ENCODE data around the gene PEAR1.
A peak's percentile ranks its signal among the peaks of the same experiment; 100 is the strongest.

The PEAR1 gene

GRCh38 chr1:156858959-156859522 is 34.5 kb upstream of the PEAR1 start, which contains the start of gene INSRR:
INSRR (minus strand) TSS chr1:156859117; CDS start chr1:156858621, 496 bp downstream.
- Histone ChIP-seq H3K18ac (ENCODE audit: low read length) (no peak within 1 kb of the TSS), H4K8ac (ENCODE audit: low read depth, low read length) (no peak within 1 kb of the TSS), H3K27ac (ENCODE audit: low read depth, low read length) (no peak within 1 kb of the TSS), H3K4me2 (ENCODE audit: low read length) (peak within 1 kb of the TSS; percentile 52), H3K23ac (ENCODE audit: low read length) (no peak within 1 kb of the TSS), H4K91ac (ENCODE audit: low read depth, low read length) (no peak within 1 kb of the TSS), H3K4me3 (ENCODE audit: low read depth, low read length) (no peak within 1 kb of the TSS), H3K9ac (ENCODE audit: low read length) (no peak within 1 kb of the TSS), H2BK120ac (ENCODE audit: insufficient read depth, low read length, poor library complexity) (no peak within 1 kb of the TSS), H3K14ac (ENCODE audit: low read length) (no peak within 1 kb of the TSS), H3K4ac (ENCODE audit: low read depth, low read length) (no peak within 1 kb of the TSS), H2AK5ac (ENCODE audit: low read length) (no peak within 1 kb of the TSS), H2AFZ (ENCODE audit: insufficient read depth, low read length, poor library complexity) (no peak within 1 kb of the TSS), H3K79me1 (ENCODE audit: low read length) (no peaks in the 10 kb centered on the region), H3K36me3 (ENCODE audit: control insufficient read depth in 1 of 2, insufficient read depth in 2 of 2, low read length in 2 of 2) (no peaks in the 10 kb centered on the region), H2BK5ac (ENCODE audit: low read depth, low read length, poor library complexity) (no peak within 1 kb of the TSS), H4K12ac (ENCODE audit: low read depth, low read length) (no peak within 1 kb of the TSS), H3K79me2 (ENCODE audit: control insufficient read depth, insufficient read depth, low read length, poor library complexity) (no peaks in the 10 kb centered on the region), H3K27me3 (ENCODE audit: insufficient read depth, low read length) (peaks cover 56% of the 10 kb centered on the region), H2BK12ac (ENCODE audit: low read length) (no peak within 1 kb of the TSS), H3K9me3 (ENCODE audit: insufficient read depth, low read depth, low read length) (peaks cover 8% of the 10 kb centered on the region), H3K4me1 (ENCODE audit: control insufficient read depth in 1 of 2, insufficient read depth in 2 of 2, low read length in 2 of 2) (peaks cover 8 to 19% of the 10 kb centered on the region in 2 experiments)
- WGBS (ENCODE audit: extremely low coverage, insufficient coverage, insufficient read length) = no CpG with 5 or more reads among the region's 39 CpGs
- DNase-seq = no peak

GRCh38 chr1:156859523-156860112 is 33.9 kb upstream of the PEAR1 start:
- no peak overlapping the region for H3K18ac ChIP-seq (ENCODE audit: low read length)
- no peak overlapping the region for H4K8ac ChIP-seq (ENCODE audit: low read depth, low read length)
- H3K36me3 ChIP-seq (ENCODE audit: control insufficient read depth in 1 of 2, insufficient read depth in 2 of 2, low read length in 2 of 2) = no peaks in the 10 kb centered on the region
- no peak overlapping the region for H3K14ac ChIP-seq (ENCODE audit: low read length)
- no peaks in the 10 kb centered on the region for H3K79me1 ChIP-seq (ENCODE audit: low read length)
- H3K4ac ChIP-seq (ENCODE audit: low read depth, low read length) = no peak overlapping the region
- no peak for DNase-seq
- no peak overlapping the region for H3K4me3 ChIP-seq (ENCODE audit: low read depth, low read length)
- H3K4me2 ChIP-seq (ENCODE audit: low read length) = peak overlapping the region; percentile 52
- H4K91ac ChIP-seq (ENCODE audit: low read depth, low read length) = no peak overlapping the region
- H3K79me2 ChIP-seq (ENCODE audit: control insufficient read depth, insufficient read depth, low read length, poor library complexity) = no peaks in the 10 kb centered on the region
- no peak overlapping the region for H2BK12ac ChIP-seq (ENCODE audit: low read length)
- no peak overlapping the region for H2BK120ac ChIP-seq (ENCODE audit: insufficient read depth, low read length, poor library complexity)
- H3K27ac ChIP-seq (ENCODE audit: low read depth, low read length) = no peak overlapping the region
- H3K9me3 ChIP-seq (ENCODE audit: insufficient read depth, low read depth, low read length) = peaks cover 7% of the 10 kb centered on the region
- peaks cover 56% of the 10 kb centered on the region for H3K27me3 ChIP-seq (ENCODE audit: insufficient read depth, low read length)
- peaks cover 8 to 19% of the 10 kb centered on the region in 2 experiments for H3K4me1 ChIP-seq (ENCODE audit: control insufficient read depth in 1 of 2, insufficient read depth in 2 of 2, low read length in 2 of 2)
- no CpG with 5 or more reads among the region's 33 CpGs for WGBS (ENCODE audit: extremely low coverage, insufficient coverage, insufficient read length)
- no peak overlapping the region for H2BK5ac ChIP-seq (ENCODE audit: low read depth, low read length, poor library complexity)
- H3K9ac ChIP-seq (ENCODE audit: low read length) = no peak overlapping the region
- H2AFZ ChIP-seq (ENCODE audit: insufficient read depth, low read length, poor library complexity) = no peak overlapping the region
- no peak overlapping the region for H4K12ac ChIP-seq (ENCODE audit: low read depth, low read length)
- no peak overlapping the region for H2AK5ac ChIP-seq (ENCODE audit: low read length)
- H3K23ac ChIP-seq (ENCODE audit: low read length) = no peak overlapping the region

GRCh38 chr1:156860113-156860627 is 33.3 kb upstream of the PEAR1 start:
- Histone ChIP-seq H3K9me3 (ENCODE audit: insufficient read depth, low read depth, low read length) (peaks cover 7% of the 10 kb centered on the region), H3K27ac (ENCODE audit: low read depth, low read length) (no peak overlapping the region), H4K91ac (ENCODE audit: low read depth, low read length) (no peak overlapping the region), H2AFZ (ENCODE audit: insufficient read depth, low read length, poor library complexity) (no peak overlapping the region), H3K9ac (ENCODE audit: low read length) (no peak overlapping the region), H2BK5ac (ENCODE audit: low read depth, low read length, poor library complexity) (no peak overlapping the region), H3K4me3 (ENCODE audit: low read depth, low read length) (no peak overlapping the region), H3K4me1 (ENCODE audit: control insufficient read depth in 1 of 2, insufficient read depth in 2 of 2, low read length in 2 of 2) (peaks cover 8 to 19% of the 10 kb centered on the region in 2 experiments), H3K4me2 (ENCODE audit: low read length) (peak overlapping the region; percentile 52), H3K79me1 (ENCODE audit: low read length) (no peaks in the 10 kb centered on the region), H2BK120ac (ENCODE audit: insufficient read depth, low read length, poor library complexity) (no peak overlapping the region), H3K4ac (ENCODE audit: low read depth, low read length) (no peak overlapping the region), H3K36me3 (ENCODE audit: control insufficient read depth in 1 of 2, insufficient read depth in 2 of 2, low read length in 2 of 2) (no peaks in the 10 kb centered on the region), H2AK5ac (ENCODE audit: low read length) (no peak overlapping the region), H3K27me3 (ENCODE audit: insufficient read depth, low read length) (peaks cover 56% of the 10 kb centered on the region), H2BK12ac (ENCODE audit: low read length) (no peak overlapping the region), H4K12ac (ENCODE audit: low read depth, low read length) (no peak overlapping the region), H4K8ac (ENCODE audit: low read depth, low read length) (no peak overlapping the region), H3K23ac (ENCODE audit: low read length) (no peak overlapping the region), H3K14ac (ENCODE audit: low read length) (no peak overlapping the region), H3K18ac (ENCODE audit: low read length) (no peak overlapping the region), H3K79me2 (ENCODE audit: control insufficient read depth, insufficient read depth, low read length, poor library complexity) (no peaks in the 10 kb centered on the region)
- DNase-seq = peak in 1 of 2 donors; percentile 47
- no CpG with 5 or more reads among the region's 35 CpGs for WGBS (ENCODE audit: extremely low coverage, insufficient coverage, insufficient read length)

GRCh38 chr1:156860628-156861423 is 32.7 kb upstream of the PEAR1 start, which contains the start of gene NTRK1:
NTRK1 (plus strand) TSS chr1:156860865; CDS start chr1:156860935, 70 bp downstream.
- H3K14ac ChIP-seq (ENCODE audit: low read length) = no peak within 1 kb of the TSS
- H4K91ac ChIP-seq (ENCODE audit: low read depth, low read length) = no peak within 1 kb of the TSS
- no peak within 1 kb of the TSS for H2AFZ ChIP-seq (ENCODE audit: insufficient read depth, low read length, poor library complexity)
- H4K8ac ChIP-seq (ENCODE audit: low read depth, low read length) = no peak within 1 kb of the TSS
- H3K27ac ChIP-seq (ENCODE audit: low read depth, low read length) = no peak within 1 kb of the TSS
- no CpG with 5 or more reads among the region's 69 CpGs for WGBS (ENCODE audit: extremely low coverage, insufficient coverage, insufficient read length)
- H3K79me2 ChIP-seq (ENCODE audit: control insufficient read depth, insufficient read depth, low read length, poor library complexity) = no peaks in the 10 kb centered on the region
- peaks cover 8 to 19% of the 10 kb centered on the region in 2 experiments for H3K4me1 ChIP-seq (ENCODE audit: control insufficient read depth in 1 of 2, insufficient read depth in 2 of 2, low read length in 2 of 2)
- H3K18ac ChIP-seq (ENCODE audit: low read length) = no peak within 1 kb of the TSS
- peaks cover 7% of the 10 kb centered on the region for H3K9me3 ChIP-seq (ENCODE audit: insufficient read depth, low read depth, low read length)
- H3K23ac ChIP-seq (ENCODE audit: low read length) = no peak within 1 kb of the TSS
- H4K12ac ChIP-seq (ENCODE audit: low read depth, low read length) = no peak within 1 kb of the TSS
- H3K4me3 ChIP-seq (ENCODE audit: low read depth, low read length) = no peak within 1 kb of the TSS
- H2BK120ac ChIP-seq (ENCODE audit: insufficient read depth, low read length, poor library complexity) = no peak within 1 kb of the TSS
- no peak within 1 kb of the TSS for H2BK12ac ChIP-seq (ENCODE audit: low read length)
- H3K79me1 ChIP-seq (ENCODE audit: low read length) = no peaks in the 10 kb centered on the region
- peaks cover 56% of the 10 kb centered on the region for H3K27me3 ChIP-seq (ENCODE audit: insufficient read depth, low read length)
- peak within 1 kb of the TSS; percentile 52 for H3K4me2 ChIP-seq (ENCODE audit: low read length)
- no peak within 1 kb of the TSS for H3K9ac ChIP-seq (ENCODE audit: low read length)
- no peak for DNase-seq
- H3K36me3 ChIP-seq (ENCODE audit: control insufficient read depth in 1 of 2, insufficient read depth in 2 of 2, low read length in 2 of 2) = no peaks in the 10 kb centered on the region
- no peak within 1 kb of the TSS for H2AK5ac ChIP-seq (ENCODE audit: low read length)
- no peak within 1 kb of the TSS for H2BK5ac ChIP-seq (ENCODE audit: low read depth, low read length, poor library complexity)
- no peak within 1 kb of the TSS for H3K4ac ChIP-seq (ENCODE audit: low read depth, low read length)

Measured in trophoblast cell (in vitro differentiated cells and primary cell).